ENCODE results near the gene CEP89.

CEP89 gene

GRCh38 chr19:32930567-32930966 lies 41.2 kb downstream of the CEP89 start:
- no peak for DNase-seq (ENCODE audit: low spot score in 2 of 2)
- H3K4me1 ChIP-seq, result no peaks in the 10 kb centered on the region
- H3K36me3 ChIP-seq (replicated peaks), result no peaks in the 10 kb centered on the region
- H3K4me3 ChIP-seq, result no peak overlapping the region
- no peaks in the 10 kb centered on the region for H3K9me3 ChIP-seq
- H3K27me3 ChIP-seq (ENCODE audit: low read depth), result no peaks in the 10 kb centered on the region
- in situ Hi-C loops (cut with MboI; ENCODE audit: low sequenced_read_pairs), result no loop called here

GRCh38 chr19:32928806-32929205 lies 43.0 kb downstream of the CEP89 start:
- in situ Hi-C loops (cut with MboI; ENCODE audit: low sequenced_read_pairs), result no loop called here
- no peaks in the 10 kb centered on the region for H3K4me1 ChIP-seq
- no peak overlapping the region for H3K4me3 ChIP-seq
- H3K9me3 ChIP-seq, result no peaks in the 10 kb centered on the region
- no peak for DNase-seq (ENCODE audit: low spot score in 2 of 2)
- no peaks in the 10 kb centered on the region for H3K27me3 ChIP-seq (ENCODE audit: low read depth)
- H3K36me3 ChIP-seq (replicated peaks), result no peaks in the 10 kb centered on the region

GRCh38 chr19:32924200-32924599 lies 47.6 kb downstream of the CEP89 start:
- in situ Hi-C loops (cut with MboI; ENCODE audit: low sequenced_read_pairs), result no loop called here
- DNase-seq (ENCODE audit: low spot score in 2 of 2), result no peak
- Histone ChIP-seq H3K4me3 (no peak overlapping the region), H3K27me3 (ENCODE audit: low read depth) (no peaks in the 10 kb centered on the region), H3K4me1 (no peaks in the 10 kb centered on the region), H3K9me3 (no peaks in the 10 kb centered on the region), H3K36me3 (replicated peaks) (no peaks in the 10 kb centered on the region)

GRCh38 chr19:32921624-32922023 lies 50.1 kb downstream of the CEP89 start:
- H3K9me3 ChIP-seq, result no peaks in the 10 kb centered on the region
- DNase-seq (ENCODE audit: low spot score in 2 of 2), result no peak
- peaks cover 6% of the 10 kb centered on the region for H3K4me1 ChIP-seq
- in situ Hi-C loops (cut with MboI; ENCODE audit: low sequenced_read_pairs), result no loop called here
- no peak overlapping the region for H3K4me3 ChIP-seq
- peaks cover 4% of the 10 kb centered on the region; the same call in 1 of the 2 replicates for H3K36me3 ChIP-seq (replicated peaks)
- H3K27me3 ChIP-seq (ENCODE audit: low read depth), result no peaks in the 10 kb centered on the region

- in situ Hi-C loops (cut with MboI; ENCODE audit: low sequenced_read_pairs), result no loop called here
Measured at GRCh38 chr19:32919365-32919764, 52.4 kb downstream of the CEP89 start.

GRCh38 chr19:32917616-32917996 lies 54.2 kb downstream of the CEP89 start:
- Histone ChIP-seq H3K27me3 (ENCODE audit: low read depth) (no peaks in the 10 kb centered on the region), H3K4me1 (peaks cover 6% of the 10 kb centered on the region), H3K9me3 (no peaks in the 10 kb centered on the region), H3K36me3 (replicated peaks) (peaks cover 4% of the 10 kb centered on the region; the same call in 1 of the 2 replicates), H3K4me3 (no peak overlapping the region)
- in situ Hi-C loops (cut with MboI; ENCODE audit: low sequenced_read_pairs), result no loop called here
- DNase-seq (ENCODE audit: low spot score in 2 of 2), result no peak

More at GRCh38 chr19:32919365-32919764, 52.4 kb downstream of the CEP89 start:
- Histone ChIP-seq H3K9me3 (no peaks in the 10 kb centered on the region), H3K4me1 (peaks cover 6% of the 10 kb centered on the region), H3K4me3 (no peak overlapping the region), H3K27me3 (ENCODE audit: low read depth) (no peaks in the 10 kb centered on the region), H3K36me3 (replicated peaks) (peaks cover 4% of the 10 kb centered on the region; the same call in 1 of the 2 replicates)
- no peak for DNase-seq (ENCODE audit: low spot score in 2 of 2)

- in situ Hi-C loops (cut with MboI; ENCODE audit: low sequenced_read_pairs), result no loop called here
- H3K36me3 ChIP-seq (replicated peaks), result peaks cover 4% of the 10 kb centered on the region; the same call in 1 of the 2 replicates
- no peaks in the 10 kb centered on the region for H3K9me3 ChIP-seq
- no peaks in the 10 kb centered on the region for H3K27me3 ChIP-seq (ENCODE audit: low read depth)
- no peak for DNase-seq (ENCODE audit: low spot score in 2 of 2)
- H3K4me1 ChIP-seq, result peaks cover 6% of the 10 kb centered on the region
- H3K4me3 ChIP-seq, result no peak overlapping the region
Measured at GRCh38 chr19:32916969-32917615, 54.7 kb downstream of the CEP89 start.

- peaks cover 4% of the 10 kb centered on the region; the same call in 1 of the 2 replicates for H3K36me3 ChIP-seq (replicated peaks)
- in situ Hi-C loops (cut with MboI; ENCODE audit: low sequenced_read_pairs), result no loop called here
Measured at GRCh38 chr19:32914879-32915660, 56.7 kb downstream of the CEP89 start.

GRCh38 chr19:32911467-32911866 lies 60.3 kb downstream of the CEP89 start:
- no peak overlapping the region for H3K4me3 ChIP-seq
- no peaks in the 10 kb centered on the region for H3K27me3 ChIP-seq (ENCODE audit: low read depth)
- H3K9me3 ChIP-seq, result no peaks in the 10 kb centered on the region
- DNase-seq (ENCODE audit: low spot score in 2 of 2), result no peak
- H3K4me1 ChIP-seq, result no peaks in the 10 kb centered on the region
- in situ Hi-C loops (cut with MboI; ENCODE audit: low sequenced_read_pairs), result no loop called here
- H3K36me3 ChIP-seq (replicated peaks), result no peaks in the 10 kb centered on the region

More at GRCh38 chr19:32914879-32915660, 56.7 kb downstream of the CEP89 start:
- no peak for DNase-seq (ENCODE audit: low spot score in 2 of 2)
- Histone ChIP-seq H3K4me1 (peaks cover 6% of the 10 kb centered on the region), H3K4me3 (no peak overlapping the region), H3K9me3 (no peaks in the 10 kb centered on the region), H3K27me3 (ENCODE audit: low read depth) (no peaks in the 10 kb centered on the region)

GRCh38 chr19:32910874-32911273 lies 60.9 kb downstream of the CEP89 start:
- DNase-seq (ENCODE audit: low spot score in 2 of 2), result no peak
- no peaks in the 10 kb centered on the region for H3K36me3 ChIP-seq (replicated peaks)
- no peaks in the 10 kb centered on the region for H3K9me3 ChIP-seq
- no peaks in the 10 kb centered on the region for H3K27me3 ChIP-seq (ENCODE audit: low read depth)
- in situ Hi-C loops (cut with MboI; ENCODE audit: low sequenced_read_pairs), result no loop called here
- H3K4me1 ChIP-seq, result no peaks in the 10 kb centered on the region
- no peak overlapping the region for H3K4me3 ChIP-seq

- no peak for DNase-seq (ENCODE audit: low spot score in 2 of 2)
- H3K36me3 ChIP-seq (replicated peaks), result no peaks in the 10 kb centered on the region
- H3K9me3 ChIP-seq, result no peaks in the 10 kb centered on the region
- H3K4me1 ChIP-seq, result no peaks in the 10 kb centered on the region
- H3K4me3 ChIP-seq, result no peak overlapping the region
- in situ Hi-C loops (cut with MboI; ENCODE audit: low sequenced_read_pairs), result no loop called here
- H3K27me3 ChIP-seq (ENCODE audit: low read depth), result no peaks in the 10 kb centered on the region
Measured at GRCh38 chr19:32910094-32910493, 61.7 kb downstream of the CEP89 start.

- no peak overlapping the region for H3K4me3 ChIP-seq
- in situ Hi-C loops (cut with MboI; ENCODE audit: low sequenced_read_pairs), result no loop called here
- no peaks in the 10 kb centered on the region for H3K27me3 ChIP-seq (ENCODE audit: low read depth)
Measured at GRCh38 chr19:32909257-32909656, 62.5 kb downstream of the CEP89 start.

GRCh38 chr19:32908641-32909190 lies 63.0 kb downstream of the CEP89 start:
- no peaks in the 10 kb centered on the region for H3K27me3 ChIP-seq (ENCODE audit: low read depth)

More at GRCh38 chr19:32909257-32909656, 62.5 kb downstream of the CEP89 start:
- Histone ChIP-seq H3K4me1 (no peaks in the 10 kb centered on the region), H3K36me3 (replicated peaks) (no peaks in the 10 kb centered on the region), H3K9me3 (no peaks in the 10 kb centered on the region)
- no peak for DNase-seq (ENCODE audit: low spot score in 2 of 2)

GRCh38 chr19:32902448-32902847 lies 69.3 kb downstream of the CEP89 start:
- H3K4me3 ChIP-seq, result no peak overlapping the region
- in situ Hi-C loops (cut with MboI; ENCODE audit: low sequenced_read_pairs), result no loop called here
- no peaks in the 10 kb centered on the region for H3K27me3 ChIP-seq (ENCODE audit: low read depth)
- DNase-seq (ENCODE audit: low spot score in 2 of 2), result no peak
- no peaks in the 10 kb centered on the region; the same call in 1 of the 2 replicates for H3K36me3 ChIP-seq (replicated peaks)
- H3K9me3 ChIP-seq, result no peaks in the 10 kb centered on the region
- H3K4me1 ChIP-seq, result no peaks in the 10 kb centered on the region

More at GRCh38 chr19:32908641-32909190, 63.0 kb downstream of the CEP89 start:
- in situ Hi-C loops (cut with MboI; ENCODE audit: low sequenced_read_pairs), result no loop called here
- Histone ChIP-seq H3K9me3 (no peaks in the 10 kb centered on the region), H3K4me1 (no peaks in the 10 kb centered on the region), H3K36me3 (replicated peaks) (no peaks in the 10 kb centered on the region), H3K4me3 (no peak overlapping the region)
- no peak for DNase-seq (ENCODE audit: low spot score in 2 of 2)
